CD4-positive, alpha-beta T cell treated with Interleukin-1 beta for 1 hour (primary cell): ENCODE measurements around the gene RAPGEF5.

ENCODE experiments used
- DNase-seq, 2 donors: peaks; one replicate each; pipeline ENCODE4 v3.0.0-alpha.2; 2020 to 2022

The RAPGEF5 gene

GRCh38 chr7:22214000-22214399, 143.0 kb downstream of the RAPGEF5 start:
- DNase-seq, result no peak

DNA sequence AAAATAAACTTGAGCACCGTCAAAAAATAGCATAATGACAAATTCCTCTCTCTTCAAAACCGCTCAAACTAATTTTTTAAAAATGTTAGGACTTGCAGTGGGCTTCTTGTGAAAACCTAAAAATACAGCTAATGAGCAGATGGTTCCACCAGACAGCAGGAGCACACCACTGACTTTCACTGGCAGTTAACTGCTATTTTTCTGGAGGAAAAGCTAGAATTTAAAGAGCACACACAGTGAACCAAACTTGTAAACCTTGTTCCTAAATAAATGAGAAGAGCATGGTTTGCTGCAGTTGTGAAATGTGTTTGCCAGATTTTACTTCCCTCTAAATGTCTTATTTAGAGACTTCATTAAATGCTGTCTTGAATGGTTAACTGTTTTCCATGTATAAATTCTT, 143.9 kb downstream of the RAPGEF5 start:
- DNase-seq, result no peak

- DNase-seq, result no peak
Measured at GRCh38 chr7:22210967-22211366, 146.0 kb downstream of the RAPGEF5 start.

GRCh38 chr7:22210355-22210754, 146.6 kb downstream of the RAPGEF5 start:
- no peak for DNase-seq

DNA sequence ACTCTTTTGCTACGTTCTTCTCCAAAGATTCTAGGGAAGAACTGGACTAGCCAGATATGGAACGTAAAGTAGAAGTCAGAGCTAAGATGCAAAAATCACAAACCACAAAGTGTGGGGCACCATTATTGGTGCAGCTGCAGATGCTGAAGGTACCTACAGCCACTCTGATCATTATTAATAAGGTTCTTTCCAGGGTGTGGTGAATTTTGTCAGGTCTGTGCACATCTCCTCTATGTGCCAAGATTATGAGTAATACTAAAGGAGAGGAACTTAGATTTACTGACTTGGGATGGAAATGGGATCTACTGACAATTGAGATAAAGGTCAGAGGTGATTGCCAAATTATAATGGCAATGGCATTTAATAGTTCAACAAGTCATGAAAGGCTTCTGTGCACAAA, 148.2 kb downstream of the RAPGEF5 start:
- no peak for DNase-seq

GRCh38 chr7:22207724-22208225, 149.2 kb downstream of the RAPGEF5 start:
- no peak for DNase-seq

- DNase-seq, result no peak
Measured at GRCh38 chr7:22205631-22206030, 151.3 kb downstream of the RAPGEF5 start.

DNA sequence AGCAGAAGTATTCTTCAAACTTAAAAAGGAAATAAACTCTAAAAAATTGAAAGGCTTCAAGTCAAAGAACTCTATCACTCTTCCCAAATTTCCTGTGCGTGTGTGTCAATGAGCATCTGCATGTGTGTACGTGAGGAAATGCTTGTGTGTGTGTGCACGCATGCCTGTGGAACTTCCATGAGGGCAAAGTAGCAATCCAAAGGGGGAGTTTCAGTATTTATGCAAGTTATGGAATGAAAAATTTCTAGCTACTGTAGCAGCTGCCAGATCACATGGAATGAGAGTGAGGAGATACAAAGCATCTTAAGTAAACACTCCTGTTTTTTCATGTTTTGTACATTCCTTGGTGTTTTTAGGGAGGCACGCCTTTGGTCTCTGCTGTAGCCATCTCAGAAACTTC, 152.6 kb downstream of the RAPGEF5 start:
- DNase-seq, result no peak

DNA sequence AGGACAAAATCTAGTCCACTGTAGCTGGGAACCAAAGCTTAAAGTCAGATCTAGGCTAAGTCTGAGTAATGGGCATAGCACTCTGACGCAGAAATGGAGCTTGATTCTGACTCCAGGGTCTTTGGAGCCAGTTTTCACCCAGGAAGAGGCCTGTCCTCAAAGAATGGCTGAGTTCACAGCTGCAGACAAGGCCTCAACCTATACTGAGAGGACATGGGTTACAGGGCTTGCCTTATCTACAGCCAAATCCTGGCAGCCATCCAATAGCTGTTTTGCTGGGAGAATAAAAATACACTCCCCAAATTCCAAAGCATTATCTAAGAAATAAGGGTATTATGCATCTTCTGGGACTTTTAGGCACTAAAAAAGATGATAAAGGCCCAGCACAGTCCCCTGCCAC, 154.8 kb downstream of the RAPGEF5 start:
- DNase-seq, result no peak

- no peak for DNase-seq
Measured at GRCh38 chr7:22201186-22201880, 155.6 kb downstream of the RAPGEF5 start.

- DNase-seq, result no peak
Measured at GRCh38 chr7:22200777-22201176, 156.2 kb downstream of the RAPGEF5 start.

- DNase-seq, result no peak
Measured at GRCh38 chr7:22200238-22200637, 156.7 kb downstream of the RAPGEF5 start.

GRCh38 chr7:22197376-22197775, 159.6 kb downstream of the RAPGEF5 start:
- DNase-seq, result no peak

GRCh38 chr7:22196429-22196828, 160.5 kb downstream of the RAPGEF5 start:
- DNase-seq, result no peak

DNA sequence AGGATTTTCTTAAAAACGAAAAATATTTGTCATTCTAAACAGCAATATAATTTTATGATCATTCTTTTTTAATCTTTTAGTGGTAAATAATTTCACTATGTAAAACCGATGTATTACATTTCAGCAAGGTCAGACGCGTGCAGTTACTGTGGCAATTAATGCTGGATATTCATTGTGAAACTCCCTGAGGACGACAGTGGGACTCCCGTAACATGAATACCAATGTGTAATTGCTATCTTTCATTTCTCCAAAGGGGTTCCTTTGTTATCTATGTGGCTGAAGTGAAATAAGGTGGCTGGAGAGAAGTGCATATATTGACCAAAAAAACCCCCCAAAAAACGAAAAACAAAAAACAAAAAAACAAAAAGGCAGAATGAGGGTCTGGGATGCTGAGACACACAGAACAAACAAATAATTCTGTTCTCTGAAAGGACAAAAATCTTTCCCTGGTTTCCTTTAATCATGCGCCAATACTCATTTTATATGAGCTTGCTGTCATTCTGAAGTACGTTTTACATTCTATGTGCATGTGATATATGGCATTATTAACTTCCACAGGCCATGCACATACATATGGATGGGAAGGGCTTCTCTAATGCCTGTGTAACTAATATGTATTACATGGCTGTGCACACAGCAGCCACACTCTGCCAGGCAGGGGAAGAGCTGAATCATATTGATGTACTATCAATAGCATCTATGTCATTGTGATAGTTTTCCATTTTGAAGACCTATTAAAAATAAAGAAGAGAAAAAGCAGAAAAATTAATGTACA, 161.4 kb downstream of the RAPGEF5 start:
- DNase-seq, result no peak

GRCh38 chr7:22194658-22195273, 162.2 kb downstream of the RAPGEF5 start:
- no peak for DNase-seq

- no peak for DNase-seq
Measured at GRCh38 chr7:22193450-22193983, 163.4 kb downstream of the RAPGEF5 start.

DNA sequence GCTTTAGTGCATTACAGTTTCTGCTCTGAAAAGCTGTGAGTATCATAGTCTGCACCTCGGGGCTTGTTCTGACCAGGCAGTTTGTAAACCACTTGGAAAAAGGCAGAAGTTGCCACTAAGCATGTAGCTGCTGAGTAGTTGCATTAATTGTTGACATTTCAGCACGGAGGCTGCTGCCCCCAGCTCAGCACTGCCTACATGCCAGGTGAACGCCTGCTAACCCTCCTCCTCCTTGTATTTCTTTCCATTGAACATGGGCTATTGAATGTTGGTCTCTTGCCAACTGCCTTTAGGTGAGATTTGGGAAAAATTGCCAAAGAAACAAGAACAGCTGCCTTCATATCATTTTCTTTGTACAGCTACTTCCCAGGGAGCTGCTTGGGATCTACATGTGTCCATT, 164.2 kb downstream of the RAPGEF5 start:
- no peak for DNase-seq

DNA sequence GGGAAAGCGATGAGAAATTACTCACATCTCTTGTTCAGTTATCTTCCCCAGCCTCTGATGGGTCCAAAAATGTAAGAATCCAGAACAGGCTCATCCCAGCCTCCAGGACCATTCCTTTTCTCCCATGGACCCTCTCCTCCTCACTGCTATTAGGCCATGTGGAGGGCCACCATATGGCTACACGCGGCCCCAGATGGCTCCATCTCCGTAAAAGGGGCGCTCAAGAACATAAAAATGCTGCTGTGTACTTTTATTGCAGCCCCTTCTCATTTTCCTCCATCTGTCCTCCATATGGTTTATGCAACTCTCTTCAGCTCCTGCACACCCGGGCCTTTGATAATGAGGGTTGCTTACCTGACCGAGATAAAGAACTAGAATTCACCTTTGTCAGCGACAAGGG, 166.2 kb downstream of the RAPGEF5 start:
- DNase-seq, result no peak

GRCh38 chr7:22189741-22190140, 167.2 kb downstream of the RAPGEF5 start:
- DNase-seq, result no peak

GRCh38 chr7:22189230-22189629, 167.7 kb downstream of the RAPGEF5 start:
- DNase-seq, result no peak

DNA sequence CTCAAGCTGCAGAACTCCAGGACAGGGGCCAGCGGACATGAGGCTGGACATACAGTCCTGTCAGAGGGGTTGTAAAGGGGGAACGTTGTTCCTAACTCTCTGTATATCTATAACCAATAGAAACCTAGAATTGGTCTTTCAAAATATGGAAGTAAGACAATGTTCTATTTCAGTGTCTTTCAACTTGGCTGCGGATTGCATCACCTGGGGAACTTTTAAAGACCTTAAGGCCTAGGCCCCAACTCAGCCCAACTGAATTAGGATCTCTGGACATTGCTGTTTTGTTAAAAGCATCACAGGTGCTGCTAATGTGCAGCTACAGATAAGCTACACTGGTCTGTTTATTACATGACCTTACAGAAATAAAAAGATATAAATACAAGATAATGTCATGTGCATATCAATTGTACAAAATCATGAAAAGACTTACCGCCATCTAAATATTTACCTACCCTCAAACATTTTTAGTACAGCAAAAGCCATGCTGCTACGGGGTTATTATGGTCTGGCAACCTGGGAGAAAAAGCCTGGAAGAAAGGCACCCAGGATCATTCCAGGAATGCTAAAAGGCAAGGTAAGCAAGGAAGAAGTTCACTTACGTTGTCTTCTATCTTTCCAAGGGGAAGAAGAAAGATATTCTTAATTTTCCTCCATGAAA, 169.1 kb downstream of the RAPGEF5 start:
- no peak for DNase-seq

DNA sequence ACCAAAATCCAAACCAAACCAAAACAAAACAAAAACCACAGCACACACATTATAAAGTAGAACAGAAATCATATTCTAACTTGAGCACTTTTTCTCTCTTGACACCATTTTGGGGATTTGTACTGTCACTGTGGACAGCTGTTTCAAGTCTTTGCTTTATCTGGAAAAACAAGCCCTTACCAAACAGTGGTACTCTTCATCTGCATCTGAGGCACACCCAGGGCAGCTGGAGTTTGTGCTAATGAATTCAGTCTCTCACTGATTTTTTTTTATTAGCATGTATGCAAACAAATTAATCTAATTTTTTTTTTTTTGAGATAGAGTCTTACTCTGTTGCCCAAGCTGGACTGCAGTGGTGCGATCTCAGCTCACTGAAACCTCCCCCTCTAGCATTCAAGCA, 171.4 kb downstream of the RAPGEF5 start:
- no peak for DNase-seq
